ENCODE data around the gene ADSS2. TPM values are rescaled to one million over a fixed set of nuclear protein-coding genes. Genes with fewer than 3 reads are reported as not detected.

ADSS2 gene
- total RNA-seq, 1 donor from 2014 or later: 38.7 TPM

DNA sequence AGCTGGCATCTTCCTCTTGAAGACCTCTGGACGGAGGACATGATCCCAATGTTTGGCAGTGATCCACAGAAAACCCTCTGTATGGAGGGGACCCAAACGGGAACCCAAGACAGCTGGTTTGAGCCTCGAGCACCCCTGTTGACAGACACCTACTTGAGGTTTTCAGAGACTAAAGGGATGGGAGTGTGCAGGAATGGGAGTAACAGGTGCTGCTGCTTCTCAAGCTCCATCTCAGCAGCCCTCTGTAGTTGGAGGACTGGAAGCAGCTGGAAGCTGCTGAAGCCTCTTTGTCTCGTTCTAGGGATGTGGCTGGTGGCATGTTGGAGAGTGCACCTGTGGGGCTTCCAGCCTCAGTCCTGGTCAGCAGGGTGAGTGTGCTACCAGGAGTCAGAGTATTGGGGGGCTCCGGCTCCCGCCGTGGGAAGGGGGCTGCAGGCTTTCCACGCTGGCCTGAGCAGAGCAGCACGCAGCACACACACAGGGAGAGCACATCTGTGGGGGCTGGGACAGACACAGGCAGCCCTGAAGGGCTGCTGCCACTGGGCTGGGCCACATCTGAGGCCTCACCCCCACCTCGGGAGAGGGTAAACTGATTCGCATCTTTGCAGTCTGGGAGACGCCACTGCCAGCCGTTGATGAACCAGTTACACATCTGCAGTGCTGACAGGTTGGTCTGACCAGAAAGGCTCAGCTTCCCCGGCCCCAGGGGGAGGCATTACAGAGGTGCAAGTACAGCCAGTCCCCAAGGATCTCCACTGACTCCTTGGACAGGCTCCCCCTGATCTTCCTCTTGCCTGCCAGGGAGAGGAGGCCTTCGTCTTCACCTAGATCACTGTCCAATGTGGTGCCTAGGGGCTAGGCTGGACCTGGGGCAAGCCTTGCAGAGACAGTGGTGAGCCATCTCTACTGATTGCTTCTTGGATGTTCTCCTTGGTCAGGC lies 56.6 kb downstream of the ADSS2 start:
- no peak for DNase-seq (ENCODE audit: extremely low spot score, unreplicated experiment)
- peaks cover 5% of the 10 kb centered on the region for H3K9me3 Mint-ChIP-seq

DNA sequence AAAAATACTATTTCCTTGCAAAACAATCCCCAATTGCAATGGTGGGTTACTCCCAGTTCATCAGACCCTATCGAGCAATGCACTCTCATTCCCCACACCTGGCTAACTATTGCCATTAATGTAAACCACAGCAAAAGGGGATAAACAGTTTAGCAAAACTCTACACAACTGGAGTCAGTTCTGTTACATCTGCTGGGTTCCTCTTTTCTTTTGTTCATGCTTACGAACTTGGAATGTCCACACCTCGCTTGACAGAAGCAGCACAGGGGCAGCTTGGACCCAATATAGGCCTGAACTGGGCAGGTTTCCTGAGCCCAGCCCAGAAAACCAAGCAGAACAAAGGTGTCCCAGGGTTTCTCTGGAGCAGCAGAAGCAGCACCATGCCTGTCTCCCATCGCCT lies 57.4 kb downstream of the ADSS2 start:
- no peaks in the 10 kb centered on the region for H3K27me3 Mint-ChIP-seq
- no peak for DNase-seq (ENCODE audit: extremely low spot score, unreplicated experiment)
- H3K36me3 Mint-ChIP-seq: peaks cover 3% of the 10 kb centered on the region
- H3K27ac Mint-ChIP-seq: no peak overlapping the region
- H3K4me1 Mint-ChIP-seq (ENCODE audit: unreplicated experiment): no peaks in the 10 kb centered on the region
- peaks cover 5% of the 10 kb centered on the region for H3K9me3 Mint-ChIP-seq
- TF ChIP-seq, protein P1, sequence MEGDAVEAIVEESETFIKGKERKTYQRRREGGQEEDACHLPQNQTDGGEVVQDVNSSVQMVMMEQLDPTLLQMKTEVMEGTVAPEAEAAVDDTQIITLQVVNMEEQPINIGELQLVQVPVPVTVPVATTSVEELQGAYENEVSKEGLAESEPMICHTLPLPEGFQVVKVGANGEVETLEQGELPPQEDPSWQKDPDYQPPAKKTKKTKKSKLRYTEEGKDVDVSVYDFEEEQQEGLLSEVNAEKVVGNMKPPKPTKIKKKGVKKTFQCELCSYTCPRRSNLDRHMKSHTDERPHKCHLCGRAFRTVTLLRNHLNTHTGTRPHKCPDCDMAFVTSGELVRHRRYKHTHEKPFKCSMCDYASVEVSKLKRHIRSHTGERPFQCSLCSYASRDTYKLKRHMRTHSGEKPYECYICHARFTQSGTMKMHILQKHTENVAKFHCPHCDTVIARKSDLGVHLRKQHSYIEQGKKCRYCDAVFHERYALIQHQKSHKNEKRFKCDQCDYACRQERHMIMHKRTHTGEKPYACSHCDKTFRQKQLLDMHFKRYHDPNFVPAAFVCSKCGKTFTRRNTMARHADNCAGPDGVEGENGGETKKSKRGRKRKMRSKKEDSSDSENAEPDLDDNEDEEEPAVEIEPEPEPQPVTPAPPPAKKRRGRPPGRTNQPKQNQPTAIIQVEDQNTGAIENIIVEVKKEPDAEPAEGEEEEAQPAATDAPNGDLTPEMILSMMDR (conservative IDR thresholded peaks at IDR 0.05): no peak
- H3K4me3 Mint-ChIP-seq: no peak overlapping the region

More for the DNA sequence above, 56.6 kb downstream of the ADSS2 start:
- H3K4me1 Mint-ChIP-seq (ENCODE audit: unreplicated experiment): no peaks in the 10 kb centered on the region
- peaks cover 3% of the 10 kb centered on the region for H3K36me3 Mint-ChIP-seq
- H3K27ac Mint-ChIP-seq: no peak overlapping the region
- no peak overlapping the region for H3K4me3 Mint-ChIP-seq
- TF ChIP-seq, protein P1 (conservative IDR thresholded peaks at IDR 0.05): no peak
- H3K27me3 Mint-ChIP-seq: no peaks in the 10 kb centered on the region

DNA sequence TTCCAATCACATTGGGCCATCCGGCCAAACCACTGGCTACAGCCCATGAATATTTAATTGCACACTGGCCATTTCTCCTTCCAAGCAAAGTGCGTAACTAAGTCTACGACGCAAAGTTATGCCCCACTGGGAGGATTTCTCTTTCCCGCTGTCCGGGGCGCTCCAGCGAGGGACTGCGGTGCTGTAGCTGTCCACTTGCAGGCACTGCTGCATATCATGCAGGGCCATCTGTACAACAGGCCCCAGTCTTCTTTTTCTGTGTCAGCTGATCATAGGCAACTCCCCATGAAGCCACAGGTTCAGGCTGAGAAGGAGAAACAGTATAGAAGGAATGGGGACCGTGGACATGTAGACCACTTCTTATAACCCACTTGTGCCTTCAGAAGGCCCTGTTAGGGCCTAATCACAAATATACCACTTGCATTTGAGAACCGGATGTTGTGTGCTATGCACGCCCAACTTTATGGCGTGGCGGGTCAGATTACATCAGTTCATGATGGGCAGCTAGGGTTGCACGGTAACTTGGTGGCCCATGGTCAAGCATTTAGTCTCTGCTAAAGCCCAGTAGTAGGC lies 58.0 kb downstream of the ADSS2 start:
- TF ChIP-seq, protein P1 (conservative IDR thresholded peaks at IDR 0.05): no peak
- H3K9me3 Mint-ChIP-seq: peaks cover 5% of the 10 kb centered on the region
- H3K36me3 Mint-ChIP-seq: no peaks in the 10 kb centered on the region
- DNase-seq (ENCODE audit: extremely low spot score, unreplicated experiment): no peak
- no peaks in the 10 kb centered on the region for H3K27me3 Mint-ChIP-seq
- no peaks in the 10 kb centered on the region for H3K4me1 Mint-ChIP-seq (ENCODE audit: unreplicated experiment)
- H3K27ac Mint-ChIP-seq: no peak overlapping the region
- no peak overlapping the region for H3K4me3 Mint-ChIP-seq

DNA sequence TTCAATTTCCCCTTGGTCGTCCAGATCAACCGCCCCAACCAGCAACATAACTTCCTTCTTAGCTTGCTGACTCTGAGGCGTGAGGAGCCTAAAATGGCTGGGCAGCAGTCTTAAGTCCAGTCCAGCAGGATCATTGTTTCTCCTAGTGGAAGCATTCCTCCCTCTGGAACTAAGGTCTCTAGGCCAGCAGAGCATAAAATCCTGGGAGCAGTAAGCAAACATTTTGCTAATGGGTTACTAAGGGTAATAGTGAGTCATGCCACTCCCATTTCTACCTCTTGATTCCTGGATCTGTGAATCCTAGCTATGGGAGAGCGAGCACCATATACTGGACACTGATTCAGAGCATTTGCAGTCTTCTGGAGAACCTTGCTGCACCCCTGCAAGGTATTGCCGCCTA lies 59.9 kb downstream of the ADSS2 start:
- TF ChIP-seq, protein P1 (conservative IDR thresholded peaks at IDR 0.05): no peak

DNA sequence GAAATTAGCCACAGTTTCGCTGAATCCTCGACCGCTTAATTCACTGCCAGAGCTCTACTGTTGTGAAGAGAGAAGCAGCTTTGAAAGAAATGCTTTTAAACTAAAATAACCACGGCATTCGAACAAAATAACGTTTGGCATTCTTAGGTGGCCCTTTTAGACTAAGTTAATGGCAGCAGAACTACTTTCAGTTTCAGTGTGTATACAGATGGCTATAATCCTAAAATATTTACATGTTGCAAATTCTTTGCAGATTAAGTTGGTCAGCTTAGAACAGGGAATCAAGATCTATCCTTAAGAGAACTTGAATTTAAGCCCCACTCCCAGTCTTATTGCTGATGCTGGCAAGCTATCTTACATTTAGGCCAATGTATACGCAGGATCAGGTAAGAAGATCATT lies 62.7 kb downstream of the ADSS2 start:
- Mint-ChIP-seq H3K36me3 (no peaks in the 10 kb centered on the region), H3K27ac (no peak overlapping the region), H3K4me1 (ENCODE audit: unreplicated experiment) (no peaks in the 10 kb centered on the region), H3K27me3 (no peaks in the 10 kb centered on the region), H3K9me3 (peaks cover 5% of the 10 kb centered on the region), H3K4me3 (no peak overlapping the region)
- TF ChIP-seq, protein P1 (conservative IDR thresholded peaks at IDR 0.05): no peak
- no peak for DNase-seq (ENCODE audit: extremely low spot score, unreplicated experiment)

More for the DNA sequence above, 59.9 kb downstream of the ADSS2 start:
- Mint-ChIP-seq H3K36me3 (no peaks in the 10 kb centered on the region), H3K4me1 (ENCODE audit: unreplicated experiment) (no peaks in the 10 kb centered on the region), H3K27ac (no peak overlapping the region), H3K4me3 (no peak overlapping the region), H3K9me3 (peaks cover 5% of the 10 kb centered on the region), H3K27me3 (no peaks in the 10 kb centered on the region)
- no peak for DNase-seq (ENCODE audit: extremely low spot score, unreplicated experiment)
